Measurements from ENCODE around the gene CWF19L2.
"Not testable (repeated sequence)": the region's sequence is repeated elsewhere in the genome, so short reads cannot be mapped to it uniquely, and the experiment has no call there.

Gene CWF19L2

GRCh38 chr11:107430525-107430924 lies 27.1 kb downstream of the CWF19L2 start:
- no peak for DNase-seq

GRCh38 chr11:107427569-107428180 lies 29.9 kb downstream of the CWF19L2 start:
- DNase-seq, result no peak

- DNase-seq, result no peak
These were observed 44.3 kb downstream of the CWF19L2 start for GRCh38 chr11:107413352-107413751.

- DNase-seq, result no peak
These were observed 48.8 kb downstream of the CWF19L2 start for GRCh38 chr11:107408762-107409211.

GRCh38 chr11:107405260-107405659 lies 52.4 kb downstream of the CWF19L2 start:
- no peak for DNase-seq

GRCh38 chr11:107401131-107401530 lies 56.5 kb downstream of the CWF19L2 start:
- DNase-seq, result not testable (repeated sequence)

- no peak for DNase-seq
These were observed 60.3 kb downstream of the CWF19L2 start for GRCh38 chr11:107397357-107397756.

- DNase-seq, result no peak
These were observed 65.0 kb downstream of the CWF19L2 start for GRCh38 chr11:107392611-107393010.

- DNase-seq, result not testable (repeated sequence)
These were observed 66.9 kb downstream of the CWF19L2 start for GRCh38 chr11:107390701-107391100.

- DNase-seq, result no peak
These were observed 70.0 kb downstream of the CWF19L2 start for GRCh38 chr11:107387666-107388065.

GRCh38 chr11:107385361-107385981 lies 72.2 kb downstream of the CWF19L2 start:
- no peak for DNase-seq

- no peak for DNase-seq
These were observed 73.3 kb downstream of the CWF19L2 start for GRCh38 chr11:107384144-107384852.

- no peak for DNase-seq
These were observed 85.2 kb downstream of the CWF19L2 start for GRCh38 chr11:107372439-107372838.

GRCh38 chr11:107370390-107370789 lies 87.2 kb downstream of the CWF19L2 start:
- no peak for DNase-seq

GRCh38 chr11:107359701-107360100 lies 97.9 kb downstream of the CWF19L2 start:
- no peak for DNase-seq

- DNase-seq, result no peak
These were observed 99.7 kb downstream of the CWF19L2 start for GRCh38 chr11:107357877-107358276.

GRCh38 chr11:107354780-107355179 lies 102.8 kb downstream of the CWF19L2 start:
- DNase-seq, result no peak

GRCh38 chr11:107337917-107338316 lies 119.7 kb downstream of the CWF19L2 start:
- DNase-seq, result no peak

- DNase-seq, result no peak
These were observed 125.9 kb downstream of the CWF19L2 start for GRCh38 chr11:107331728-107332127.

- DNase-seq, result no peak
These were observed 128.5 kb downstream of the CWF19L2 start for GRCh38 chr11:107329164-107329563.

GRCh38 chr11:107316426-107316825 lies 141.2 kb downstream of the CWF19L2 start:
- DNase-seq, result no peak

GRCh38 chr11:107307991-107308390 lies 149.6 kb downstream of the CWF19L2 start:
- DNase-seq, result no peak

GRCh38 chr11:107301878-107302277 lies 155.7 kb downstream of the CWF19L2 start:
- no peak for DNase-seq

GRCh38 chr11:107293677-107294344 lies 163.8 kb downstream of the CWF19L2 start:
- DNase-seq, result no peak
